NCI-H1105 (cell line): ENCODE results near the gene EXTL1.
A peak's percentile ranks its signal among the peaks of the same experiment; 100 is the strongest.

Experiments used
- DNase-seq: peaks from one replicate; lab custom pipeline; 2025; lab: John Stamatoyannopoulos, UW

Gene EXTL1

DNA sequence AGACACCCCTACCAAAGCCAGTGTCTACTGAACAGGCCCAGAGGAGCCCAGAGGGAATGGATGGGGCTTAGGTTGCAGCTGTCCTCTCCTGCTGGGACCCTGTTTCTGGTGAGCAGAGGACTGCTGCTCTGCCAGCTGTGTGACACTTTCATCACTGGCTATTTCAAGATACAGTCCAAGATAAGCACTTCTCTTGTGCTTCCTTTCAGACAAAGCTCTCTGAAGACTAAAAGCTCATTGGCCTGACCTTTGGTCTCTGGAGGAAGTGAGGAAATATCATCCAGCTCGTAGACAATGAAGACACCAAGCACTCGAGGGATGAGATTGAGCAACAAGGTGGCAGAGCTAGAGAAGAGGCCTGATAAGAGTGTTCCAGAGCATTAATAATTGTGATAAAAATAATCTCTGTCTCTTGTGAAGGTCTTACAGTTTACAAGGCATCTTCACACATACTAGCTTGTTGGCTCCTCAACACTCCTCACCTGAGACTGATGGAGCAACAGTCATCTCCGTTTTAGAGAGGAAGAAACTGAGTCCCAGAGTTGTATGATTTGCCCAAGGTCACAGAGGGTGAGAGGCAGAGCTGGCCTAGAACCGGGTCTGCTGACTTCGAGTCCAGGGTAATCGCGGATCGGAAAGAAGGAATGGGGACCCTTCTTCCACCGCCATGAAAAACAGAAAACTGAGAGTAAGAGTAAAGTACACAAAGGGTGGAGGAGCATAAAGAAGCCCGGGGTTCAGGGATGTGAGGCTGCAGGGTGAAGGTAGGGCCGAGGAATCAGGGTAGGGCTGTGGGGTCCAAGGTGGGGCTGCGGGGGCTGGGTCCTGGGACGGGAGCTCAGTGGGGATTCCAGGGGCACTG is 24.4 kb upstream of the EXTL1 start:
- DNase-seq: no peak

DNA sequence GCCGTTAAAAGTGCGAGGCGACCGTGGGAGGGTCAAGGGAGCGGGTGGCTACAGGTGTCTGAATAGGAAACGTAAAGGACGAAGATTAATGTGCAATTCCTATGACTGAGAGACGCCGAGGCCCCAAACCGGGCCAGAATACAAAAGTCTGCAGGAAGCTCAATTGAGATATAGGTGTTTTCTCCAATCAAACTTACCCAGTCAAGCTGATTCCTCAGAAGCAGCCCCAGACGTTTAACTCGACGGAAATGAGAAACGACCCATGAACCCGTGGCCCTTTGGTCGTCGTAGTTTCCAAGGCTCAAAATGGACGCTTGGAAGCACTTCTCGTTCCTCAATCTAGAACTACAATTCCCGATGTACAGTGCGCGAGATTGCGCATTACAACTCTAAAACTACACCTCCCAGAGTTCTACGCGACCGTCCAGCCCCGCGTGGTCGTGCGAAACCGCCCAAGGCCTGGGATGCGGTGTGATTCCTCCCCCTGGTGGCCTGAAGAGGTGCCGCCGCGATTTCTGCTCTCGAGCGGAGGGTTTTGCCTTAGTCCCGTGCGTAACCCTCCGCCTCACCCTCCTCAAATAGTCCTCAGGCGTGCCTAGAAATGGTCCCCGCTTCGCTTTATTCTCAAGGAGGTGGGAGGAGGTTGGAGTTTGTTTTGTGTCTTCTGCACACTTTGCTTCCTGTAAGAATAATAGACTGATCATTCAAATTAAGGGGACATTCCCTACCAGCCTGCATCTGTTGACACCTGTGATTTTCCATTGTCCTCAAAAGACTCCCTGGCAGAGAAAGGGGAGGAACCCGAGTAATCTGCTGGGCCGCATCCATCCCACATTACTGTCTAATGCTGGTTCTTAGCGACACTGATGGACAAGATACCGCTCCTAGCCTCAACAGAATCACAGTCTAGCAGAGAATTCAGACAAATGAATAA is 23.5 kb upstream of the EXTL1 start, which contains the start of gene PAFAH2:
Gene PAFAH2, minus strand, starts transcription at position 236 of the 934 bp plus-strand sequence. CDS start 7,247 bp downstream, outside the sequence.
- peak; percentile 99 for DNase-seq

DNA sequence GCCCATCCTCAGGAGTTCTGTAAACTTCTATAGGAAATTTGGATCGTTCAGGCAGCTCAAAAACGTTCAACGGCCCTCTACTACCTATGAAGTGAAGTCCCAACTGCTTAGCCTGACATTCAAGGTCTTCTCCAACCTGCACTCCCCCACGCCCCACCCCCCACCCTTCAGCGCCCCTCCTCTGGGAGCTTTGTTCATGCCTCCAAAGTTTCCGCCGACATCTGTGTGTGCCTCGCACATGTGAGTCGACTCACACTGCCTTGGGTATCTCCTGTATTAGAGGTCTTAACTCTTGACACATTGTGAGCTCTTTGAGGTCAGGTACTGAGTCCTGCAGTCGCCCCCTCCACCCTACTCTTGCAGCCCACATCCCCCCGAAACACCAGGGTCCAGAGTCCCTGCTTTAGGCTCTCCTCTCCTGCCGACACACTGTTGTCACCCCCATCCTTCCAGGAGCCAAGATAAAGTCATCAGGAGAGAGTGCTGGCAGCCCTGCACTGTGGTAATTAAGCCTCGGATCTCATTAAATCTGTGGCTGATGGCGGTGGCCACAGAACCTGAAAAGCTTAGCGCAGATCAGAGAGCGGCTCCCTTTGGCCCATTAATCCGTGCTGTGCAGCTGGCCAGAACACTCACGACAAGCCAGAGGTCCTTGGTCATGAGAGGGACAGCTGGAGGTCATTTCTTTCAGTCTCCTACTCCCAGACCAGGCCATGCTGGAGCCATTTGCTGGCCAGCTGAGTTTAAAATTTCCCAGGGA is 22.4 kb upstream of the EXTL1 start:
- no peak for DNase-seq

DNA sequence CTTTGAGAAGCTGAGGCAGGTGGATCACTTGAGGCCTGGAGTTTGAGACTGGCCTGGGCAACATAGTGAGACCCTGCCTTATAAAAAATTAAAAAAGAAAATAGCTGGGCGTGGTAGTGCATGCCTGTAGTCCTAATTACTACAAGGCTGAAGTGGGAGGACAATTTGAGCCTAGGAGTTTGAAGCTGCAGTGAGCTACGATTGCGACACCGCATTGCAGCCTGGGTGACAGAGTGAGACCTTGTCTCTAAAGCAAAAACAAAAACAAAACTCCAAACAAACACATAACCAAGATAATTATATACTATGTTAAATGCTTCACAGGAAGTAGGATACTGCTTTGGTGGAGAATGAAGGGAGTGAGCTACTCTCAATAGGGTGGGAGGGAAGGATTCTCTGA is 18.3 kb upstream of the EXTL1 start:
- DNase-seq: no peak

DNA sequence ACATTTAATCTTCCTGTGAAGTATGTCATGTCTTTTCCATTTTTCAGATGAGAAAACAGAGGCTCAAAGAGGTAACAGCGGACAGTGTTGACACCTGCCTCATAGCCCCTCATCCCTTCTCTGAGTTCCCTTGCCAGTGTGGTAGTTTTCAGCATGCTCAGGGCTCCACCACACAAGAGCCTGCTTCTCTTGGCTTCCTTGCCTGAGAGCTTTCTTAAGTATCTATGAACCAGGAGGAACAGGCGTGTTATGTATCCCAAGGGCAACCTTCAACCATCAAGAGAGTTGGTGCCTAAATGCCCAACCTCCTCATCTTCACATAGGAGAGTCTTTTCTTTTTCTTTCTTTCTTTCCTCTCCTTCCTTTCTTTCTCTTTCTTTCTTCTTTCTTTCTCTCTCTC is 17.8 kb upstream of the EXTL1 start:
- DNase-seq: no peak

DNA sequence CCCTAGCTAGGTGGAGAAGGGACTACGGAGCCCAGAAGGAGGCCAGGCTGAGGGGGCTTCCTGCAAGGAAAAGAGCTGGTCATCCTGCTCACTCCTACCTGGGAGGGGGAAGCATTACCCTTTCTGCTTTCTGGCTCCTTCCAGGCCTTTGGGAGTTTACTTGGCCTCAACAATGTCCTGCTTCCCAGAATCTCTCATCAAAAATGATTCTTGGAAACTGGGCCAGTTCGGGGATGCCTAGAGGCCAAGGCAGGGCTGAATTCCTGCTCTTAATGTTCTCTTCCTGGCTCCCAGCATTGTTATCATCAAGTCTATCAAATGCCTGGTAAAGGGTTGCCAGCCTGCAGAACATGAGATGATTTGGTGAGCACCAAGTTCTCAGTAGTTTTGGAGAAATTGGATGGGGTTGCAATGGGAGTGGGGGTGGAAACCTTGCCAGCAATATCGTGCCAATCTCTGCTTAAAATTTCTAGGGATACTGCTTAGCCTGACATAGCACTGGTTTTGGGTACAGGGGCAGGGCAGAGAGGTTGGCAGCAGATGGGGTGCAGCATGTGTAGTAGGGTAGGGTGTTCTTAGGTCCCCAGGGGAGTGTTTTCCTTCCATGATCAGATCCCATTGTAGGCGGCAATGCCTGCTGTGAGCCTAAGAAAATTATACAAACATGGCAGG is 16.0 kb upstream of the EXTL1 start:
- no peak for DNase-seq

DNA sequence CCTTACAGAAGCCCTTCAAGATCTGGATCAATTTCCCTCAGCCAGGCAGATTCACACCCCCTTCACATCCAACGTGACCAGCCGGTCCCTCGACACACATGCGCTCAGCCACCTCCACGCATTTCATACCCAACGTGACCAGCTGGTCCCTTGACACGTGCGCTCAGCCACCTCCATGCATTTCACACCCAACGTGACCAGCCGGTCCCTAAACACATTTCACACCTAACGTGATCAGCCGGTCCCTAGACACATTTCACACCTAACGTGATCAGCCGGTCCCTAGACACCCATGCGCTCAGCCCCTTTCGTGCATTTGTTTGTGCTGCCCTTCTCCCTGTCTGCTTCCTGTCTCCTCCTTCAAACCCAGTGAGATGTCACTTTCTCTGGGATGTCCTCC is 14.9 kb upstream of the EXTL1 start:
- DNase-seq: no peak

DNA sequence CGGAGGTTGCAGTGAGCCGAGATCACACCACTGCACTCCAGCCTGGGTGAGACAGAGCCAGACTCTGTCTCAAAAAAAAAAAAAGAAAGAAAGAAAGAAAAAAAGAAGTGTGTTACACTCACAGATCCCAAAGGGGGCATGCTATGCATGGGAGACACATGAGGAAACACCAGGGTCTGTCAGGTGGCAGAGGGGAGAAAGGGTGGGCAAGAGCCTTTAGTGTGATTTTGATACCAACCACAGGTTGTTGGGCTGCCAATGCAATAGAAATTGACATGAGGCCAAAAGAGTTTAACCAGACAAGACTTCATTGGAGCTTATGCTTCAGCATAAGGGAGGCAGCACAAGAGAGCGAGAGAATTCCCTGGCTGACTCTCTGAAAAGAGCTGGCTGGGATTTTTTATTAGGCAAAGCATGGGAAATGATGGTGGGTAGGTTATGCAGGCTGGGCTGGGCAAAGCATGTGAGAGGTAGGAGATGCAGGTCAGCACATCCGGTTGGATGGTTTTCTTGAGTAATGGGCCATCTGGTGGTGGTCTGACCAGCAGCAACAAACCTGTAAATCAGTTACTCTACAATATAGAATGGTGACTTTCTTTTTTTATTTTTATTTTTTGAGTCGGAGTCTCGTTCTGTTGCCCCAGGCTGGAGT is 11.7 kb upstream of the EXTL1 start:
- DNase-seq: no peak

DNA sequence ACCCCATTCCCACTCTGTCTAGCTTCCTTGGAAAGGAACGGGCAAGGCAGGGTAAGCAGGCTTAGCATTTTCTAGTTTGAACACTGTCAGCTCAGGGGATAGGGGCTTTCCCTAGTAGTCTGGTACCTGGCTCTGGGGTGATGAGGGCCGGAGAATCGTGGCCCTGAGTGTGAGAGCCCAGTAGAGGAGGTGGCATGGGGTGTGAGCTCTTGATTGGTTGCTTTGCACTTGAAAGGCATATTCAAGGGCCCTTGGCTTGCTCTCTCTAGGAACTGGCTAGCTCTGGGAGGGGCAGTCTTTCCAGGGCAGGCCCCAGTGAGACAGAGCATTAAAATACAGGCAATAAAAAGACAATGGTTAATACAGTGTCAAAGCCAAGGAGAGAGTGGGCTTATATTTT is 10.8 kb upstream of the EXTL1 start:
- DNase-seq: no peak

DNA sequence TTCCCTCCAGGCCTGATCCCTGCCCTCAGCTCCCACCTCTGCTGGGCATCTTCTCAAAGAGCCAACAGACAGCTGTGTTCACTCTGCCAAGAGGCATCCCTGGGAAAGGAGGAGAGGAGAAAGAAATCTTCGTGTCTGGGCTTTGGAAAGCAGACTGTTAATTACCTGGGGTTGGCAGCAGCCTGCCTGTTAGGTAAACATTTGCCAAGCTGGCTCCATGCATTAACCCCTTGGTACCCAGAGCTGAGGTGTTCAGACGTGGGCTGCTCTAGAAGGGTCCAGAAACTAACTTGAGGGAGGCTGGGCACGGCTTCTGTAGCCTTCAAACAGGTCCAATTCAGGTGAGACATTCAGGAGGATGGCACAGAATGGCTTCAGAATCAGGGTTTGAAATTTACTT is 8.7 kb upstream of the EXTL1 start:
- DNase-seq: peak; percentile 40

DNA sequence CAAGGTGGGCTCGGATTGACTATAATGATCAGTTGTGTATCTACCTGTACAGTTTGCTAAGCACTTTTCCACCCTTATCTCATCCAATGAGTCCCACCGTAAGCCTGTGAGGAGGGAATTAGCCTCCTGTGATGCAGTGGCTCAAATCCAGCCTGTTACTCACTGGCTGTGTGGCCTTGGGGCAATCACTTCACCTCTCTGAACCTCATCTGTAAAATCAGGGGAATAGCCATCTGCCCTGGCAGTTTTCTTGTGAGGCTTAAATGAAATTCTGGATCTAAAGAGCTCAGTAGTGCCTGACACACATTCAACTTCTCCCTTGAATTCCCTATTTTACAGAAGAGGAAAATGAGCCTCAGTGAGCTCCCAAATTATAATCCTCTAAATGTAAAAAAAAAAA is 7.4 kb upstream of the EXTL1 start:
- DNase-seq: no peak

DNA sequence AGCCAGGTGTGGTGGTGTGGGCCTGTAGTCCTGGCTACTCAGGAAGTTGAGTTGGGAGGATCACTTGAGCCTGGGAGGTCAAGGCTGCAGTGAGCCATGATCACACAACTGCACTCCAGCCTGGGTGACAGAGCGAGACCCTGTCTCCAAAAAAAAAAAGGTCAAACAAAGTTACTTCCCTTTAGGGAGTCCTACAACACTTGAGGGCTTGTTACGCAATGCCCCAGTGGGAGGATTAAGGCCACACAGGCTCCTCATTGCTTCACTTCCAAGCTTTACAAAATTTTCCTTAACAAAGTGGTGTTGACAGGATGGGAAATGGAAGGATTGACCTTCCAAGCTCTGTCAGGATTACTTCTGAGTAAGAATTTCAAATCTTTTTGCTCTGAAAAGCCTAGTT is 6.2 kb upstream of the EXTL1 start:
- DNase-seq: no peak

DNA sequence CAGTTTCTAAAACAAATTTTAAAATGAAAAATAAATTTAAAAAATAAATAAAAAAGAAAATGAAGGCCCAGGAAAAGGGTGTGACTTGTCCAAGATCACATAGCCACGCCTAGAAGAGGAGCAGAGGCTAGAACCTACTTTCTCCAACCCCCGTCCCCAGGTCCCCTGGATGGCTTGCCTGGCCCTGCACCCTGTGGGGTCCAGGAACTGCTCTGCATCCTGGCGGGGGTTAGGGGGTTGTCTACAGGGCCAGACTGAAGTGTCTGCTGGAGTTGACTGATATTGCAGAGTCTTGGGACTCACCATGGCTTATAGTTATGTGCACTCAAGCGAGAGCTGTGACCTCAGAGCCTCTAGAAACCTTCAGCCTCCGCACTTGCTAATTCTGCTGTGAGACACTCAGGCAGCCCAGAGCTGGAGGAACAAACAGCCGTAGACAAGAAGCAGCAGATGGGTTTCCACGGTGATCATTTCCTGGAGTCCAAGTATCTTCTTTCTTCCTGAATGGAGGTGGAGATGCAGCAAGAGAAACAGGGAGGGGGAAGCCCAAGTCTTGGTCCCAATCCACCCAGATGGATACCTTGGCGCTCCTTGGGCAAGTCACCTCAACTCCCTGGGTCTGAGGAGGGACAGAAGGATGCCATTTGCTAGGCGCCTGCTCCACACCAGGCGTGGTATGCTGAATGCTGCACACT is 5.2 kb upstream of the EXTL1 start:
- DNase-seq: no peak

DNA sequence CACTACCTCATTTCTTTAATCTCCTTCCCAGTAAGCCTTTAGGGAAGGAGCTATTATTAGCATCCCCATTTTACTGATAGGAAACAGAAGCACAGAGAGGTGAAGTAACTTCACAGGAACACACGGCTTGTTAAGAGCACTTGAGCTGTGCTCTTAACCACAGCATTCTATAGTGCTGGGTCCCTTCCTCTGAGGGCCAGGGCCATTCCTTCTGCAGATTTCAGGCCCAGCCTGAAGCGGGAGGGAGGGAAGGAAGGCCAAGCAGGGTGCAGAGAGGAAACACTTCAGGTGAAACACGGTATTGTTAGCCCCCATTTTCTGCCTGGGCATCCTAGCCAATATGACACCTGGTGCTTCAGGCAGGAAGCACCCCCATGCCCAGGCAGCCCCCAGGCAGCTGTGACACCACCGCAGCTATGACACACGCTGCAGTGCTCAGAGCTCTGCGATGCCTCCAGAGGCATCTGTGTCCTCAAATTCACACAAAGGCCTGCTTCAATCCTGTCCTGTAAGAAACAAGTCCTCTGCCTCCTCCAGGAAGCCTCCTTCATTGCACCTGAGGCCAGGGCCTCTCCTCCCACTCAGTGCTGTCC is 4.5 kb upstream of the EXTL1 start:
- DNase-seq: no peak

DNA sequence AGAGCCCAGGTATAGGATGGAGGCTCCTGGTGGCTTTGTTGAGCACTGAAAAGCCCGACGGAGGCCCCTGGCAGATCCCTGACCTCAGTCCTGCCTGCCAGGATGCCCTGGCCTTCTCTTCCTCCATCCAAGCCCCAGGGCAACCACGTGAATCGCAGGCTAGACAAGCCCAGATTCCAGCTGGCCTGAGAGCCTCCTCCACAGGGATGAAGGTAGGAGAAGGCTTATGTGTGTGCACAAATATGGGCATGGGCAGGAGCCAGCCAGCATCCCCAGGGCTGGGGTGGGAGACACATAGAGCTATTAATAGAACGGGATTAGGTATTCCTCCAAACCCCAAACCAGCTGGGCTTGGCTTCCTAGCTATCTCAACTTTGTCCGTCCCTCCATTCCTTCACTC is 4.0 kb upstream of the EXTL1 start:
- DNase-seq: no peak

DNA sequence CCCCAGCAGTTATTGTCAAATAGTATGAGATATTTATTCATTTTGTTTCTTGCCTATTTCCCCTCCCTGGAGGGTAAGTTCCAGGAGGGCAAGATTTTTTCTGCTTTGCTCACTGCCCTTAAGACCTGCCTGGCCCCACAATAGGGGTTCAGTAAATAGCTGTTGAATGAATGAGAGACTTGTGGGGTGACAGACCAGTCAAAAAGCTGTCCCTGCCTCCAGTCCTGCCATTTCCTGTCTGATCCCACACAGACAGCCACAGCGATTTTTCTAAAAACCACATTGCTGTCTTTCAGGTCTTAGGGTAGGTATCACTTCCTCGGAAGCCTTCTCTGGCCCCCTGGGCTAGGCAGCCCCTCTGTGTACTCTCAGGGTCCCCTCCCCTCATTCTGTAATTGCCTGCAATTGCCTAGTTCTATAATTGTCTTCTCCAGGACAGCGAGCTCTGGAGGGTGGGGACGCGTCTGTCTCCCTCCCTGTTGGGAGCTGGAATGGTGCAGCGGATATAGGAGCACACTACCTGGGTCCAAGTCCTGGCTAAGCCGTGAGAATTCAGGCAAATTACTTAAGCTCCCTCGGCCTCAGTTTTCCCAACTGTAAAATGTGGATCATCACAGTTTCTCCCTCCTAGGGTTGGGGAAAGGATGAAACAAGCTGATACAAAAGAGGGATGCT is 1.8 kb upstream of the EXTL1 start:
- DNase-seq: no peak

DNA sequence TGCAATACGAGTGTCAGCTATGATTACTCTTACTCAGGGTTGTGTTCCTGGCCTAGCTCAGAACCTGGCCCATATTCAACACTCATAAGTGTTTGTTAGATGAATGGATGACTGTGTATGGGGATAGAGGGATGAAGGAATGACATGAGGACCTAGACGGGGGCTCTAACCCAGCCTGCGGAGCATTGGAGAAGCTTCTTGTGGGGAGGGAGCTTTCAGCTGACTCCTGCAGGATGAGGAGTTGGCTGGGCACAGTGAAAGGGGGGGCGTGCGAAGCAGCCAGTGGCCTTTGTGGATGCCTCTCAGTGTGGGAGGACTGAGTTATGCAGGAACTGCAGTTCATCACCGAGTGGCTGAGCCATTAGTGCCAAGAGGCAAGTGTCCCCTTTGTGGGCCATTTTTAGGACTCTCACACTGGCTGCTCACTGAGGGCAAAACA is 1.2 kb upstream of the EXTL1 start:
- DNase-seq: no peak

DNA sequence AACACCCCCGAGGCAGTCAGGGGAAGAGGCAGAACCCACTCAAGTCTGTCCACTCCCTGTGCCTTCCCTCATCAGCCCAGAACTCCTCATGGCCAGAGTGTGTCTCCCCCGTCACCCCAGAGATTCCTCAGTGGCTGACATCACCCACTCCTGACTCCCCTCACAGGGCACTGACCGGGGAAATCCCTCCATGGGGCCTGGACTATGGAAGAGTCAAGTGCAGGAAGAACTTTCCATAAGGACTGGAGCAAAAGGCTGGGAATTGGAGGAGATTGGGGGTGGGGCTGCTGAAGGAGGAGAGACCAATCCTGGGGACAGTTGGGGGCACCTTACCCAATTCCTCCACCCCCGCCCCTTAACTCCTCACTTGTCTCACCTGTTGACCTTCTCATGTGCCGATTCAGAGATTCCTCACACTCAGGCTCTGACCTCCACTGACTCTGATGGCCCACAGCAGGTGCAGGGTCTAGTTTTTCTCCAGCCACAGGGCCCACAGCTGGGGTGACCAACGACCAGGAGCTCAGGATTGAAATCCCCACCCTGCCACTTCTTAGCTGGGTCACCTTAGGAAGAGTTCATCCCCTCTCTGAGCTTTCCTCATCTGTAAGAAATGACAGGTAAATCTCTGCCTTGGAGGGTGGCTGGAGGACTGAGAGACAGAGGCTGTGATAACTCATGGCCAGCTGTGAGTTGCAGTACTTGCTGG is 481 bp upstream of the EXTL1 start:
- no peak for DNase-seq

DNA sequence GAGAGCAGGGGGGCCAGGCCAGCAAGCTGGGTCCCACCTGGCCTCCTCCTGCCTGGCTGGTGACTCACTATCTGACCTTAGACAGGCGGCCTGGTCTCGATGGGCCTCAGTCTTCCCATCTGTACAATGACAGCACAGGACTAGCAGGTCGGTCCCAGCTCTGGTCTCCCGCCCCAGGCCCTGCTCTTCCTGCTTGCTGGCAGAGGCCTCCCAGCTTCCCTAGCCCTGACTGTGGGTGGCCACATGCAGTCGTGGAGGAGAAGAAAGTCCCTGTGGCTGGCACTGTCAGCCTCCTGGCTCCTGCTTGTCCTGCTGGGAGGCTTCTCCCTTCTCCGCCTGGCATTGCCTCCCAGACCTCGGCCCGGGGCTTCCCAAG is 817 bp downstream of the EXTL1 start:
- no peak for DNase-seq
